ENCODE measurements around the gene RBMS2. TPM values are rescaled to one million over a fixed set of nuclear protein-coding genes. Genes with fewer than 3 reads are reported as not detected.

Gene RBMS2
- polyA plus RNA-seq, 1 of the 3 experiments (the other 2 are of a cell fraction) = 8.9 TPM

DNA sequence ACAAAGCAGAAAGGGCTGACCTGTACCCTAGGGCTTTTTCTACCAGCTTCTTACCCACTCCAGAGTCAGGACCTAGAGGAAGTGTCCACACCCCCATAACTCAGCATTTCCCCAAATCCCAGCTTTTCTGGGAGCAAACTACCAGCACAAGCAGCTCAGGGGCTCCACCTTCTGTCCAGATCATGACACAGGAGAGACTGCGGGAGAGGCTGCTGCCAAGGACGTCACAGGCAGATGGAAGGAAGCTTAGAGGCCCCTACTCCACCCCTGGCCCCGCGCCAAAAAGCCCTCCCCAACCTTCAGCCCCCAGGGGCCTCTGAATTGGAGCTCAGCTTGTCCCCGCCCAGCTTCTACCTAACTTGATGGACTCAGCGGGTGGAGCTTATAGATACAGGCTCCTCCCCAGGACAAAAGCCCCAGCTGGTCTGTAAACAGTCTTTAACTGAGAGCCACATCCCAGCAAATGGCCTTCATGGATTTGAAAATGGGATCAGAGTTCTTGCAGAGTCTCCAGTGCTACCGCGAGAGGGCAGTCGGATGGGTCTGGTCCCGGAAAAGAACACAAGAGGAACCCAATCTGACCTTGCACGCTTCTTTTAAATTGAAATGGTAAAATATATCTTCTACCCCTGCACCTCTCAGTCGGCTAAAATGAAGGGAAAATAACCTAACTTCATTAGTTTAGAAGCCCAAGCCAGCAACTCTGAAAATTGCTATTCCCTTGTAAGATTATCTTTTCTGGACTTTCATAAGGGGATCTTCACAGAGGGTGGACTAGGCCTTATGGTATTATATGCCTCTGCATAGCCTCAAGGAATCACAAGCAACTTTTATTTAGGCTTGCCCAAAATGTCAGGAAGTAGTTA, 115.3 kb downstream of the RBMS2 start (continued):
- TF ChIP-seq, protein P1, sequence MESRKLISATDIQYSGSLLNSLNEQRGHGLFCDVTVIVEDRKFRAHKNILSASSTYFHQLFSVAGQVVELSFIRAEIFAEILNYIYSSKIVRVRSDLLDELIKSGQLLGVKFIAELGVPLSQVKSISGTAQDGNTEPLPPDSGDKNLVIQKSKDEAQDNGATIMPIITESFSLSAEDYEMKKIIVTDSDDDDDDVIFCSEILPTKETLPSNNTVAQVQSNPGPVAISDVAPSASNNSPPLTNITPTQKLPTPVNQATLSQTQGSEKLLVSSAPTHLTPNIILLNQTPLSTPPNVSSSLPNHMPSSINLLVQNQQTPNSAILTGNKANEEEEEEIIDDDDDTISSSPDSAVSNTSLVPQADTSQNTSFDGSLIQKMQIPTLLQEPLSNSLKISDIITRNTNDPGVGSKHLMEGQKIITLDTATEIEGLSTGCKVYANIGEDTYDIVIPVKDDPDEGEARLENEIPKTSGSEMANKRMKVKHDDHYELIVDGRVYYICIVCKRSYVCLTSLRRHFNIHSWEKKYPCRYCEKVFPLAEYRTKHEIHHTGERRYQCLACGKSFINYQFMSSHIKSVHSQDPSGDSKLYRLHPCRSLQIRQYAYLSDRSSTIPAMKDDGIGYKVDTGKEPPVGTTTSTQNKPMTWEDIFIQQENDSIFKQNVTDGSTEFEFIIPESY (IDR thresholded peaks at IDR 0.05; ENCODE audit: borderline replicate concordance, low read depth) = peak; percentile 58; the same call in 1 of the 2 replicates
- TF ChIP-seq TAF1 (IDR thresholded peaks at IDR 0.05; ENCODE audit: borderline replicate concordance, low read depth, low read length) (peak; percentile 59; the same call in 1 of the 2 replicates), EZH2phosphoT487 (IDR thresholded peaks at IDR 0.05; ENCODE audit: borderline replicate concordance, low read depth) (no peak), ELF1 (IDR thresholded peaks at IDR 0.05) (peak; percentile 54; the same call in 1 of the 2 replicates), NFIC (IDR thresholded peaks at IDR 0.05; ENCODE audit: borderline replicate concordance) (peak; percentile 98)

DNA sequence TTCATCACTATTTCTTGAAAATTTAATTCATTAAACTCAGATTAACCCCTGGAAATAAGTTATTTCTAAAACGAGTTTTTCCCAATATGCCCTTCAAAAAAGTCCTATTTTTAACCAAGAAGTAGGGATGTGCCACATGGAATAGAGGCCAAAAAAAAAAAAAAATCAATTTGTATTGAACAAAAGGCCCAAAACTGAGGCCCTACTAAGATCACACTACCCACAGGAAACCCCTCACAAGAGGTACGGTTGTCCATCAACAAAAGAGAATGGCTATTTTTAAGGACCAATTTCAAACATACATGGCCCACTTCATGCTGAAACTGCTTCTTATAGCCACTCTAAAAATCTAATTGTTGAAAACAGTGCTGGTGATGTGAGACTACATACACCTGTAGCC, 116.0 kb downstream of the RBMS2 start:
- H3K9me2 ChIP-seq = no peaks in the 10 kb centered on the region
- POLR2A ChIA-PET = no interaction called here
- WGBS (ENCODE audit: low lambda C conversion rate) = 54% methylated on average over 2 of the region's 2 CpGs

More for the DNA sequence above, 116.0 kb downstream of the RBMS2 start:
- CTCF ChIA-PET = no interaction called here
- Histone ChIP-seq H3F3A (replicated peaks; ENCODE audit: insufficient read depth) (peaks cover 48% of the 10 kb centered on the region), H3K36me3 (replicated peaks in 1 of 2; ENCODE audit: control insufficient read depth in 1 of 2, insufficient read depth in 2 of 2, low read length in 1 of 2) (peaks cover 35 to 52% of the 10 kb centered on the region in 2 experiments), H3K4me2 (peak overlapping the region; percentile 98; the same call in 1 of the 2 replicates), H3K9ac (peak overlapping the region; percentile 53; the same call in 1 of the 2 replicates), H3K4me1 (ENCODE audit: control insufficient read depth in 1 of 2, insufficient read depth in 2 of 2, low read depth in 1 of 2, low read length in 1 of 2) (peaks cover 18 to 37% of the 10 kb centered on the region in 2 experiments), H3K4me3 (ENCODE audit: low read depth in 2 of 2, low read length in 1 of 2) (no peak overlapping the region), H4K20me1 (ENCODE audit: insufficient read depth) (peaks cover 12% of the 10 kb centered on the region), H2AFZ (ENCODE audit: low read depth) (peak overlapping the region; percentile 61; the same call in 1 of the 2 replicates), H3K27ac (ENCODE audit: low read depth in 2 of 2, low read length in 1 of 2) (peak overlapping the region; percentile 94 to 96), H3K27me3 (ENCODE audit: insufficient read depth) (no peaks in the 10 kb centered on the region), H3K9me3 (no peaks in the 10 kb centered on the region), H3K79me2 (ENCODE audit: insufficient read depth) (peaks cover 45% of the 10 kb centered on the region)
- TF ChIP-seq, protein P2, sequence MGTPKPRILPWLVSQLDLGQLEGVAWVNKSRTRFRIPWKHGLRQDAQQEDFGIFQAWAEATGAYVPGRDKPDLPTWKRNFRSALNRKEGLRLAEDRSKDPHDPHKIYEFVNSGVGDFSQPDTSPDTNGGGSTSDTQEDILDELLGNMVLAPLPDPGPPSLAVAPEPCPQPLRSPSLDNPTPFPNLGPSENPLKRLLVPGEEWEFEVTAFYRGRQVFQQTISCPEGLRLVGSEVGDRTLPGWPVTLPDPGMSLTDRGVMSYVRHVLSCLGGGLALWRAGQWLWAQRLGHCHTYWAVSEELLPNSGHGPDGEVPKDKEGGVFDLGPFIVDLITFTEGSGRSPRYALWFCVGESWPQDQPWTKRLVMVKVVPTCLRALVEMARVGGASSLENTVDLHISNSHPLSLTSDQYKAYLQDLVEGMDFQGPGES (IDR thresholded peaks at IDR 0.05; ENCODE audit: low read depth, low read length) = no peak
- TF ChIP-seq RCOR1 (IDR thresholded peaks at IDR 0.05; ENCODE audit: low read length) (no peak), RAD21 (IDR thresholded peaks at IDR 0.05; ENCODE audit: low read length) (no peak), EP300 (IDR thresholded peaks at IDR 0.05; ENCODE audit: borderline replicate concordance in 1 of 2, low read depth in 1 of 2, low read length in 1 of 2) (no peak), GABPA (IDR thresholded peaks at IDR 0.05; ENCODE audit: low read depth) (no peak), POLR2AphosphoS5 (IDR thresholded peaks at IDR 0.05; ENCODE audit: low read depth, low read length) (no peak), FOXM1 (IDR thresholded peaks at IDR 0.05; ENCODE audit: low read depth) (no peak), NFIC (IDR thresholded peaks at IDR 0.05; ENCODE audit: borderline replicate concordance) (no peak), FOSL2 (IDR thresholded peaks at IDR 0.05; ENCODE audit: borderline replicate concordance, low read depth) (no peak)
- TF ChIP-seq, protein P3, sequence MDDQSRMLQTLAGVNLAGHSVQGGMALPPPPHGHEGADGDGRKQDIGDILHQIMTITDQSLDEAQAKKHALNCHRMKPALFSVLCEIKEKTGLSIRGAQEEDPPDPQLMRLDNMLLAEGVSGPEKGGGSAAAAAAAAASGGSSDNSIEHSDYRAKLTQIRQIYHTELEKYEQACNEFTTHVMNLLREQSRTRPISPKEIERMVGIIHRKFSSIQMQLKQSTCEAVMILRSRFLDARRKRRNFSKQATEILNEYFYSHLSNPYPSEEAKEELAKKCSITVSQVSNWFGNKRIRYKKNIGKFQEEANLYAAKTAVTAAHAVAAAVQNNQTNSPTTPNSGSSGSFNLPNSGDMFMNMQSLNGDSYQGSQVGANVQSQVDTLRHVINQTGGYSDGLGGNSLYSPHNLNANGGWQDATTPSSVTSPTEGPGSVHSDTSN (IDR thresholded peaks at IDR 0.05) = no peak
- TF ChIP-seq, protein P4, sequence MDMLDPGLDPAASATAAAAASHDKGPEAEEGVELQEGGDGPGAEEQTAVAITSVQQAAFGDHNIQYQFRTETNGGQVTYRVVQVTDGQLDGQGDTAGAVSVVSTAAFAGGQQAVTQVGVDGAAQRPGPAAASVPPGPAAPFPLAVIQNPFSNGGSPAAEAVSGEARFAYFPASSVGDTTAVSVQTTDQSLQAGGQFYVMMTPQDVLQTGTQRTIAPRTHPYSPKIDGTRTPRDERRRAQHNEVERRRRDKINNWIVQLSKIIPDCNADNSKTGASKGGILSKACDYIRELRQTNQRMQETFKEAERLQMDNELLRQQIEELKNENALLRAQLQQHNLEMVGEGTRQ (IDR thresholded peaks at IDR 0.05; ENCODE audit: borderline replicate concordance, low read depth, low read length) = no peak
- TF ChIP-seq, protein P5, sequence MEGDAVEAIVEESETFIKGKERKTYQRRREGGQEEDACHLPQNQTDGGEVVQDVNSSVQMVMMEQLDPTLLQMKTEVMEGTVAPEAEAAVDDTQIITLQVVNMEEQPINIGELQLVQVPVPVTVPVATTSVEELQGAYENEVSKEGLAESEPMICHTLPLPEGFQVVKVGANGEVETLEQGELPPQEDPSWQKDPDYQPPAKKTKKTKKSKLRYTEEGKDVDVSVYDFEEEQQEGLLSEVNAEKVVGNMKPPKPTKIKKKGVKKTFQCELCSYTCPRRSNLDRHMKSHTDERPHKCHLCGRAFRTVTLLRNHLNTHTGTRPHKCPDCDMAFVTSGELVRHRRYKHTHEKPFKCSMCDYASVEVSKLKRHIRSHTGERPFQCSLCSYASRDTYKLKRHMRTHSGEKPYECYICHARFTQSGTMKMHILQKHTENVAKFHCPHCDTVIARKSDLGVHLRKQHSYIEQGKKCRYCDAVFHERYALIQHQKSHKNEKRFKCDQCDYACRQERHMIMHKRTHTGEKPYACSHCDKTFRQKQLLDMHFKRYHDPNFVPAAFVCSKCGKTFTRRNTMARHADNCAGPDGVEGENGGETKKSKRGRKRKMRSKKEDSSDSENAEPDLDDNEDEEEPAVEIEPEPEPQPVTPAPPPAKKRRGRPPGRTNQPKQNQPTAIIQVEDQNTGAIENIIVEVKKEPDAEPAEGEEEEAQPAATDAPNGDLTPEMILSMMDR (IDR thresholded peaks at IDR 0.05) = no peak
- TF ChIP-seq, protein P6, sequence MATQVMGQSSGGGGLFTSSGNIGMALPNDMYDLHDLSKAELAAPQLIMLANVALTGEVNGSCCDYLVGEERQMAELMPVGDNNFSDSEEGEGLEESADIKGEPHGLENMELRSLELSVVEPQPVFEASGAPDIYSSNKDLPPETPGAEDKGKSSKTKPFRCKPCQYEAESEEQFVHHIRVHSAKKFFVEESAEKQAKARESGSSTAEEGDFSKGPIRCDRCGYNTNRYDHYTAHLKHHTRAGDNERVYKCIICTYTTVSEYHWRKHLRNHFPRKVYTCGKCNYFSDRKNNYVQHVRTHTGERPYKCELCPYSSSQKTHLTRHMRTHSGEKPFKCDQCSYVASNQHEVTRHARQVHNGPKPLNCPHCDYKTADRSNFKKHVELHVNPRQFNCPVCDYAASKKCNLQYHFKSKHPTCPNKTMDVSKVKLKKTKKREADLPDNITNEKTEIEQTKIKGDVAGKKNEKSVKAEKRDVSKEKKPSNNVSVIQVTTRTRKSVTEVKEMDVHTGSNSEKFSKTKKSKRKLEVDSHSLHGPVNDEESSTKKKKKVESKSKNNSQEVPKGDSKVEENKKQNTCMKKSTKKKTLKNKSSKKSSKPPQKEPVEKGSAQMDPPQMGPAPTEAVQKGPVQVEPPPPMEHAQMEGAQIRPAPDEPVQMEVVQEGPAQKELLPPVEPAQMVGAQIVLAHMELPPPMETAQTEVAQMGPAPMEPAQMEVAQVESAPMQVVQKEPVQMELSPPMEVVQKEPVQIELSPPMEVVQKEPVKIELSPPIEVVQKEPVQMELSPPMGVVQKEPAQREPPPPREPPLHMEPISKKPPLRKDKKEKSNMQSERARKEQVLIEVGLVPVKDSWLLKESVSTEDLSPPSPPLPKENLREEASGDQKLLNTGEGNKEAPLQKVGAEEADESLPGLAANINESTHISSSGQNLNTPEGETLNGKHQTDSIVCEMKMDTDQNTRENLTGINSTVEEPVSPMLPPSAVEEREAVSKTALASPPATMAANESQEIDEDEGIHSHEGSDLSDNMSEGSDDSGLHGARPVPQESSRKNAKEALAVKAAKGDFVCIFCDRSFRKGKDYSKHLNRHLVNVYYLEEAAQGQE (IDR thresholded peaks at IDR 0.05; ENCODE audit: low read depth, low read length) = no peak
- DNase-seq = no peak
